ENCODE measurements around the gene OSM. TPM values are rescaled to one million over a fixed set of nuclear protein-coding genes. Genes with fewer than 3 reads are reported as not detected.

The OSM gene
- total RNA-seq, 6 donors from 2014 or later: 0.98 to 11.7 (median 5.1) TPM

DNA sequence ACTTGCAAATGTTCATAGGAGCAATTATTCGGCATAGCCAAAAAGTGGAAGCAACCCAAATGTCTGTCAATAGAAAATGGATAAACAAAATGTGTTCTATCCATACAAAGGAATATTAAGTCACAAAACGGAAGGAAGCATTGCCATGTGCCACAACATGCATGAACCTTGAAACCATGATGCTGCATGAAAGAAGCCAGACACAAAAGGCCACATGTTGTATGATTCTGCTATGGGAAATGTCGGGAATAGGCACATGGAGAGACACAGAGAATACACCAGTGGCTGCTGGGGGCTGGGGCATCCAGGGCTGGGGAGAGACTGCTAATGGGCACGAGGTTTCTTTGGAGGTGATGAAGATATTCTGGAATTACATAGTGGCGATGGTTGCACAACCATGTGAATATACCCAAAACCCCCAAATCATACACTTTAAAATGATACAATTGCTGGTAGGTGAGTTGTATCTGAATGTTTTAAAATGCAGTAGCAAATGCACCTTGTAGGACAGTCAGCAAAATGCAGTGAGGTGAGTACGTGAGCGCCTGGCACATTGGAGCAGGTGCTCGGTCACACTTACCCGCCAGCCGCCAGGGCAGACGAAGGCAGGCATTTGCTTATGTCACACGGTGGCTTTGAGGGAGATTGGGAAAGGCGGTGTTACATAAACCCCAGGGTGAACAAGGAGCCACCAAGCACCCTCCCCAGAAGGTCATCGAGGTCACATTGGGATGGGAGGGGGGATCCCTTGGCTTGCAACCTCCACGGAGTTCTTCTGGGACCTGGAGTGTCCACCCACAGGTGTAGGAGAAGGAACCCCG, 6.3 kb upstream of the OSM start:
- DNase-seq (peak in 1 of 2 donors; percentile 70), ATAC-seq (ENCODE audit: low FRiP score in 2 of 2) (no peak)
- WGBS, 2 donors: 63 to 70% methylated on average over 16 of the region's 16 CpGs
- H3K27me3 ChIP-seq: no peaks in the 10 kb centered on the region
- TF ChIP-seq POLR2A (IDR thresholded peaks at IDR 0.05) (no peak), POLR2AphosphoS5 (IDR thresholded peaks at IDR 0.05) (peak; percentile 41 to 45)
- no peaks in the 10 kb centered on the region for H3K36me3 ChIP-seq
- H3K9me3 ChIP-seq: no peaks in the 10 kb centered on the region
- H3K27ac ChIP-seq: peak overlapping the region in 1 of 4 donors; percentile 49
- H3K4me1 ChIP-seq: peaks cover 4 to 9% (median 7%) of the 10 kb centered on the region in 4 donors
- H3K4me3 ChIP-seq: no peak overlapping the region

GRCh38 chr22:30270832-30271231, 4.2 kb upstream of the OSM start:
- peak; percentile 60 to 80 for ATAC-seq (ENCODE audit: low FRiP score in 2 of 2)
- peak overlapping the region; percentile 30 to 79 (median 52) for H3K27ac ChIP-seq
- no peaks in the 10 kb centered on the region for H3K36me3 ChIP-seq
- no peak overlapping the region for H3K4me3 ChIP-seq
- peaks cover 0 to 3% (median under 1%) of the 10 kb centered on the region in 4 donors for H3K4me1 ChIP-seq
- no peaks in the 10 kb centered on the region for H3K9me3 ChIP-seq
- peak; percentile 25 to 72 (median 40) for TF ChIP-seq EP300 (IDR thresholded peaks at IDR 0.05)
- peak; percentile 80 to 88 for TF ChIP-seq POLR2AphosphoS5 (IDR thresholded peaks at IDR 0.05)
- peak in 1 of 4 donors; percentile 64 for TF ChIP-seq POLR2A (IDR thresholded peaks at IDR 0.05)
- TF ChIP-seq, protein P1, sequence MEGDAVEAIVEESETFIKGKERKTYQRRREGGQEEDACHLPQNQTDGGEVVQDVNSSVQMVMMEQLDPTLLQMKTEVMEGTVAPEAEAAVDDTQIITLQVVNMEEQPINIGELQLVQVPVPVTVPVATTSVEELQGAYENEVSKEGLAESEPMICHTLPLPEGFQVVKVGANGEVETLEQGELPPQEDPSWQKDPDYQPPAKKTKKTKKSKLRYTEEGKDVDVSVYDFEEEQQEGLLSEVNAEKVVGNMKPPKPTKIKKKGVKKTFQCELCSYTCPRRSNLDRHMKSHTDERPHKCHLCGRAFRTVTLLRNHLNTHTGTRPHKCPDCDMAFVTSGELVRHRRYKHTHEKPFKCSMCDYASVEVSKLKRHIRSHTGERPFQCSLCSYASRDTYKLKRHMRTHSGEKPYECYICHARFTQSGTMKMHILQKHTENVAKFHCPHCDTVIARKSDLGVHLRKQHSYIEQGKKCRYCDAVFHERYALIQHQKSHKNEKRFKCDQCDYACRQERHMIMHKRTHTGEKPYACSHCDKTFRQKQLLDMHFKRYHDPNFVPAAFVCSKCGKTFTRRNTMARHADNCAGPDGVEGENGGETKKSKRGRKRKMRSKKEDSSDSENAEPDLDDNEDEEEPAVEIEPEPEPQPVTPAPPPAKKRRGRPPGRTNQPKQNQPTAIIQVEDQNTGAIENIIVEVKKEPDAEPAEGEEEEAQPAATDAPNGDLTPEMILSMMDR (IDR thresholded peaks at IDR 0.05): no peak
- H3K27me3 ChIP-seq: no peaks in the 10 kb centered on the region
- 66 to 74% methylated on average over 13 to 16 of the region's 16 CpGs for WGBS, 2 donors
- DNase-seq: peak in 1 of 2 donors; percentile 90

DNA sequence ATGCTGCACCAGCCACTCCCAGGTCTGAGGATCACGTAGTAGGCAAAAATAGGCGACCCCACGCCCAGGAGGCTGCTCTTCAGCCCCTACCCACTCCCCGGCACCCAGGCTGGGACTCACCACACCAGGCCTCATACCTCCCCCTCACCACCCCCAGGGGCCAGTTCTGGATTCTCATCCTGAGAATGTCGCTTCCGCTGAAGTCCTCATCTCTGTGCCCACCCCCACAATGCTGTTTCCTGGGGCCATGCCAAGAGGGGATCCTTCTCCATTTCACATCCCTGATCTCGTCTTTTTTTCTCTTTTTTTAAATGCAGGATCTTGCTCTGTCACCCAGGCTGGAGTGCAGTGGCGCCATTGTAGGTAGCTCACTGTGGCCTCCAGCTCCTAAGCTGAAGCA, 1.7 kb upstream of the OSM start:
- H3K27ac ChIP-seq: peak overlapping the region in 2 of 4 donors; percentile 89 to 95
- DNase-seq (no peak), ATAC-seq (ENCODE audit: low FRiP score in 2 of 2) (no peak)
- TF ChIP-seq POLR2A (IDR thresholded peaks at IDR 0.05): no peak
- TF ChIP-seq, protein P1 (IDR thresholded peaks at IDR 0.05): no peak
- H3K27me3 ChIP-seq: no peaks in the 10 kb centered on the region
- H3K36me3 ChIP-seq: no peaks in the 10 kb centered on the region
- WGBS, 2 donors: 78 to 83% methylated on average over 8 of the region's 8 CpGs
- H3K4me1 ChIP-seq: peaks cover 2 to 11% (median 3%) of the 10 kb centered on the region in 4 donors
- H3K9me3 ChIP-seq: no peaks in the 10 kb centered on the region
- no peak overlapping the region for H3K4me3 ChIP-seq

- no peak for TF ChIP-seq POLR2AphosphoS5 (IDR thresholded peaks at IDR 0.05)
- no peak for TF ChIP-seq EP300 (IDR thresholded peaks at IDR 0.05)
- TF ChIP-seq, protein P1 (IDR thresholded peaks at IDR 0.05): no peak
- TF ChIP-seq POLR2A (IDR thresholded peaks at IDR 0.05): no peak
- H3K4me3 ChIP-seq: peak overlapping the region in 3 of 4 donors; percentile 33 to 52 (median 35)
Measured at GRCh38 chr22:30267382-30268302, 991 bp upstream of the OSM start.

More at GRCh38 chr22:30267382-30268302, 991 bp upstream of the OSM start:
- 64 to 69% methylated on average over 9 to 14 of the region's 14 CpGs for WGBS, 2 donors
- Histone ChIP-seq H3K4me1 (peaks cover 7 to 18% (median 9%) of the 10 kb centered on the region in 4 donors), H3K27ac (peak overlapping the region; percentile 82 to 95 (median 88)), H3K9me3 (no peaks in the 10 kb centered on the region), H3K36me3 (no peaks in the 10 kb centered on the region), H3K27me3 (no peaks in the 10 kb centered on the region)
- no peak for ATAC-seq (ENCODE audit: low FRiP score in 2 of 2)
- peak in 1 of 2 donors; percentile 61 for DNase-seq
